Activated T-cell treated with anti-CD3 and anti-CD28 coated beads, Interleukin-2, amount 50 U/mL, for 72 hours (primary cell): ENCODE results near the gene KRT35. TPM values are rescaled to one million over a fixed set of nuclear protein-coding genes. Genes with fewer than 3 reads are reported as not detected.

ENCODE experiments used
- ATAC-seq, 2 donors: fragments of 150-1000 bp; cut with Tn5 transposase; replicated peaks in 1 of 2; 2 replicates each; pipeline ENCODE4 v1.10.0; 2021; ENCODE audit warnings: moderate library complexity in 2 of 2, mild to moderate bottlenecking in 1 of 2
- DNase-seq, 2 donors: peaks; one replicate each; pipeline ENCODE4 v3.0.0; 2021 to 2022; ENCODE audit warnings: mixed read lengths in 1 of 2
- H3K27ac Mint-ChIP-seq: one replicate; pipeline ENCODE4 v1.8.0; 2022; ENCODE audit warnings: mild to moderate bottlenecking, moderate library complexity, mixed read lengths
- H3K27me3 Mint-ChIP-seq: one replicate; pipeline ENCODE4 v1.8.0; 2022; ENCODE audit warnings: low read depth, mixed read lengths
- H3K36me3 Mint-ChIP-seq, 2 donors: one replicate each; pipeline ENCODE4 v1.8.0; 2022; ENCODE audit warnings: mixed read lengths in 2 of 2, mild to moderate bottlenecking in 1 of 2; ENCODE audit not compliant: insufficient read depth in 2 of 2
- H3K4me1 Mint-ChIP-seq: one replicate; pipeline ENCODE4 v1.8.0; 2022; ENCODE audit warnings: low read depth, mixed read lengths
- H3K4me3 Mint-ChIP-seq, 2 donors: one replicate each; pipeline ENCODE4 v1.8.0; 2022; ENCODE audit warnings: mild to moderate bottlenecking in 2 of 2, mixed read lengths in 2 of 2, moderate library complexity in 2 of 2
- H3K9me3 Mint-ChIP-seq, 2 donors: one replicate each; pipeline ENCODE4 v1.8.0; 2022; ENCODE audit warnings: mixed read lengths in 2 of 2
- total RNA-seq, 2 donors: library from RNA; stranded (reverse); gene quantifications; one replicate each; pipeline ENCODE4 v1.2.3, GENCODE V29; 2022

KRT35 gene
- total RNA-seq, 2 donors from 2014 or later = not detected

DNA sequence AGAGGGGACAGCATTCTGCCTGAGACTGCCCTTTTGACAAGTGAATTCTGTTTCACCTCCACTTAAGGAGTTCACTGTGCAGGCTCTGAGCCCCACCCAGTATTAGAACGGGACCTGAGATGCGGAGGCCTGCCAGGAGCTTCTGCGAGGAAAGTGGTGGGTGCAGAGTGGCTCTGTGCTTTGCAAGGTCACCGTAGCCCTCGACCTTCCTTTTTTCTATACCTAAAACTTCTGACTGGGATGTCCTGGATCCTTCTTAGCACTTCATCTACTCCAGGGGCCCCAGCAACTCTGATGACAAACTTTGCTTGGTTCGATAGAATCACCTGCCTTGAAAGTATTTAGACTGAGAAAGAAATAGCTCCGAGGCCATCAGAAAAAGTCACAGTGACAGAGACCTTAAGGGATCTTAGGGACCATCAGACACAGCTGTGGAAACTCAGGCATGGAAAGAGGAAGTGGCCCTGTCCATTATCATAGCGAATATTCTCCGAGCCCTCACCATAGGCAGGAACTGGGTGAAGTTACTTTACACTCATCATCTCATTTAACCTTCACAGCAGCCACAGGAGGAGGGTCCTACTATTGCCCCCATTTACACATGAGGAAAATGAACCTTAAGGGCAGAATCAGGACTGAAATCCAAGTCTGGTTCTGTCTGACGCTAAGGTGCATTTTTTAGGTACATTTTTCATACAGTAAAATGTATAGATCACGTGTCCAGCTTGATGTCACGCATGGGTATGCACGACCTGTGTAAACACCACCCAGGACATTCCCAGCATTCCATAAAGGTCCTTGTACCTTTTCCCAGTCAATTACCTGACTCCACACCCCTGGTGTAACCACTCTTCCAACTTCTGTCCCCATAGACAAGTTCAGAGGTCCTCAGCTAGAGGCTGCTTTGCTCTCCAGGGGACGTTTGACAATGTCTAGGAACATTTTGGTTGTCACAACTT lies 25.1 kb upstream of the KRT35 start:
- H3K4me1 Mint-ChIP-seq = no peaks in the 10 kb centered on the region
- H3K9me3 Mint-ChIP-seq = no peaks in the 10 kb centered on the region
- ATAC-seq = no peak
- H3K36me3 Mint-ChIP-seq = no peaks in the 10 kb centered on the region
- H3K27me3 Mint-ChIP-seq = no peaks in the 10 kb centered on the region
- no peak for DNase-seq
- H3K27ac Mint-ChIP-seq = no peak overlapping the region
- H3K4me3 Mint-ChIP-seq = no peak overlapping the region

DNA sequence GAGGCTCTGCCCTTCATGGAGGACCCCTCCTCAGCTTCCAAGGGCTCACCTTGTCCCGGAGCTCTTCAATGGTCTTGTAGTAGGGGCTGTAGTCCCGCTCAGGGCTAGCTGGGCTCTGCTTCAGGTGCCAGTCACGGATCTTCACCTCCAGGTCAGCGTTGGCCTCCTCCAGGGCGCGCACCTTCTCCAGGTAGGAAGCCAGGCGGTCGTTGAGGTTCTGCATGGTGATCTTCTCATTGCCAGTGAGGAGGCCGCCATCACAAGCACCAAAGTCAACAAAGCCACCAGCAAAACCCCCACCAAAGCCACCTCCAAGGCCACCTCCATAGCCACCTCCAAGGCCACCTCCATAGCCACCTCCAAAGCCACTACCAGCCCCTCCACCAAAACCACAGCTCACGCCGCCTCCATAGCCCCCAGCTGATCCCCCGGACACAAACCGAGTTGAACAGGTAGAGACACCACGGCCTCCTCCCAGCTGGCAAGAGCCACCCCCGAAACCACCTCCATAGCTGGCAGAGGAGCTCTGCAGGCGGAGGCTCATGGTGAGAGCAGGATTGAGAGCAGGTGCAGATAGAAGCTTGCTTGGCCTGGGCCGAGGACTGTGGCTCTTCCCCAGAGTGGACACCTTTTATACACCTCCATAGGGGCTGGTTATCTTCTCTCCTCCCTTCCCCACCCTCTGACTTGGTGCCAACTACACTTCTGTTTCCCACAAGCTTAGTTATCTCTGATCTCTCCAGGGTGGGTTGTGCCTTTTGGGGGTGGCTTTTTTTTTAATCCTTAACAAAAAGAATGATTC lies 24.3 kb upstream of the KRT35 start, which contains the start of gene KRT13:
Gene KRT13 (minus strand): TSS at position 606 of the 802 bp plus-strand sequence. CDS start 62 bp downstream, at position 544.
- Mint-ChIP-seq H3K27ac (no peak within 1 kb of the TSS), H3K27me3 (no peaks in the 10 kb centered on the region), H3K9me3 (no peaks in the 10 kb centered on the region), H3K36me3 (no peaks in the 10 kb centered on the region), H3K4me3 (no peak within 1 kb of the TSS), H3K4me1 (peaks cover under 1% of the 10 kb centered on the region)
- ATAC-seq = no peak
- DNase-seq = no peak

DNA sequence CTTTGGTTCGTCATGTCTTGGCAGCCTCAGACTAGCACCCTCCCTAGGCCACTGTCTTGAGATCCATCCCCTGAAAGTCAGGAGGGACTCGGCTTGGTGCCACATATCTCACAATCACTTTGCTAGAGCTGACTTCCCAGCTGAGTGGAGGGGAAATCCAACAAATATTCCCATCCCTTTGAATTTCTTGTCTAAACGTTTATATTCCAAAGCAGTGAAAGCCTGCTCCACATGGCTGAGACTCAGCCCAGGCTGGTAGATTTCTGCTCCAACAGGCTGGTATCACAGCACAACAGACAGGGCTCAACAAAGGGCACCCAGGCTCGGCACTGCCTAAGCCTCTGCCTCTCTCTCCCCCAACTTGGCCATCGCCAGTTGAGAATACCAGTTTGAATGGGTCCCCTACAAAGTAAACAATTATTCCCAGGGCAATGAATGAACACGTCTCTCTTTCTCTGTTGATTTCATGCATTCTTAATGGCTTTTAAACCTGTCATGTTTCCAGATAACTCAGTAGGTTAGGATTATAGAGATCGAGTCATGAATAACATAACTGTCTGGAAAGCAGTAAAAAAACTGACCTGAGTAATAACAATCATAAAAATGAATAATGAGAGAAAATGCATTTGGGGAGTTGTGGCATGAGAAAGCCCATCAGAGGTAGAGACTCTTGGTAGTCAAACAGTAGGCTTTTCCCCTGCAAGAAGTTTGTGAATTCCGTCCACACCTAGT lies 23.5 kb upstream of the KRT35 start:
- no peaks in the 10 kb centered on the region for H3K27me3 Mint-ChIP-seq
- H3K27ac Mint-ChIP-seq = no peak overlapping the region
- H3K9me3 Mint-ChIP-seq = no peaks in the 10 kb centered on the region
- peaks cover 8% of the 10 kb centered on the region for H3K4me1 Mint-ChIP-seq
- H3K36me3 Mint-ChIP-seq = no peaks in the 10 kb centered on the region
- no peak overlapping the region for H3K4me3 Mint-ChIP-seq
- ATAC-seq = no peak
- DNase-seq = no peak

DNA sequence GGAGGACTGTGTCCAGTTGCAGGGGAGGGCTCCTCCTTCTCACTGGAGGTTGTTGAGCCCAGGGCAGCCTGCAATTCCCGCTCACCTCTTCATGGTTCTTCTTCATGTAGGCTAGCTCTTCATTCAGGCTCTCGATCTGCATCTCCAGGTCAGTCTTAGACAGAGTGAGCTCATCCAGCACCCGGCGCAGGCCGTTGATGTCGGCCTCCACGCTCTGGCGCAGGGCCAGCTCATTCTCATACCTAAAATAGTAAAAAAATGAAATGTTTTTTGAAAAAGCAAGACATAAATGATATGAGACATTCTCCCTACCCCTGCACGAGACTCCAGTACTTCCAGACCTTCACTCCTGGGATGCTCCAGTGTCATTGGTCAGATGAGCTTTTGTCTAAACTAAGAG lies 22.3 kb upstream of the KRT35 start:
- peaks cover 12% of the 10 kb centered on the region for H3K27me3 Mint-ChIP-seq
- DNase-seq = no peak

DNA sequence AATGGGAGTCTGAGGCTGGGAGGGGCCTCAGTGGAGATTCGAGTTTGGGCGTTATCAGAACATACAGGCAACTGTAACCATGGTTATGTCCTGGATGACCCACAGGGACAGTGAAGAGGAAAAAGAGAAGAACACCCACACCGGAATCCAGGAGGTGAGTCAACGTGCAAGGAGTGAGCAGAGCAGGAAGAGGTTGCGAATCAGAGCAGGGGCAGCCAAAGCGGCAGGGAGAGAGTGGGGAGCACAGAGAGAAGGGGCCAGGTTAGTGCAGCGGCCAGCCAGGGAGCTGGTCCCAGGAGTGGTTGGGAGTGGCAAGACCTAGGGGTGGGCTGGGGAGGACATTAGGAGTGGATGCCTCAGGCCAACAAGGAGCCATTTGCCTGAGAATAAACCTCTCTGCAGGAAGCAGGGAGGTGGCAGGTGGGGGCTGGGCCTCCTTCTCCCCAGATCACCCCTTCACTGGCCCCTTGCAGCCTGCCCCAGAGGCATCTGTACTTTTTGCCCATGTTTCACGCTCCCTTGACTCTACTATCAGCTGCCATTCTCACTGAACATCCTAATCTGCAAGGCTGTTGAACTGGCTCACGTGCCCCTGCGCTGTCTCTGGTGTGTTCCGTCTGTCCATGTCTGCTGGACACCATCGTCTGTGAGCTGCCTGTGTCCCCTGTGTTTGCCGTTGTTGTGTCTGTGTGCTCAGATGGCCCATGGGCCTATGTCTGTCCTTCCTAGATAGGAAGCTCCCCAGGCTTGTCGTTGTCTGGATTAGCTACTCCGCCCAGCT lies 19.4 kb upstream of the KRT35 start:
- H3K4me3 Mint-ChIP-seq = no peak overlapping the region
- no peak overlapping the region for H3K27ac Mint-ChIP-seq
- H3K4me1 Mint-ChIP-seq = peaks cover 8% of the 10 kb centered on the region
- H3K36me3 Mint-ChIP-seq = no peaks in the 10 kb centered on the region
- ATAC-seq (no peak), DNase-seq (no peak)
- no peaks in the 10 kb centered on the region for H3K9me3 Mint-ChIP-seq
- peaks cover 13% of the 10 kb centered on the region for H3K27me3 Mint-ChIP-seq

More for the DNA sequence above, 22.3 kb upstream of the KRT35 start:
- no peak for ATAC-seq
- no peaks in the 10 kb centered on the region for H3K36me3 Mint-ChIP-seq
- no peak overlapping the region for H3K27ac Mint-ChIP-seq
- peaks cover 8% of the 10 kb centered on the region for H3K4me1 Mint-ChIP-seq
- H3K9me3 Mint-ChIP-seq = no peaks in the 10 kb centered on the region
- no peak overlapping the region for H3K4me3 Mint-ChIP-seq

DNA sequence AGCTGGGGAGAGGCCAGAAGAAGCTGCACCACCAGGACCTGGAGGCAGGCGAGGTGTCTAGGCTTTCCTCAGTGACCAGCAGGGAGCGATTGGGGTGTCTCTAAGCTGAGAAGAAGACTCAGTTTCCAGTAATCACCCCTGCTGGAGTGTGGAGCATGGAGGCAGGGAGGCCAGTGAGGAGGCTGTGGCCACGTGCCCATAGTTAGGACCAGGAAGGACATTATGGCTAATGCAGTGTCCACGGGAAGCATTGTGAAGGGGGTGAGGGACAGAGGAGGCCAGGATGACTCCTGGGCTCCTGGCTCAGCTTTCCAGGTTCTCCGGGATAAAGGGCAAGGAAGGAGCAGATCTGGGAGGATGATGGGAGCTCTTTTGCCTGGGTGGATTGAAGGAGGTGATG lies 18.8 kb upstream of the KRT35 start:
- Mint-ChIP-seq H3K4me1 (peaks cover 8% of the 10 kb centered on the region), H3K4me3 (no peak overlapping the region), H3K27me3 (peaks cover 13% of the 10 kb centered on the region), H3K27ac (no peak overlapping the region), H3K9me3 (no peaks in the 10 kb centered on the region), H3K36me3 (no peaks in the 10 kb centered on the region)
- no peak for DNase-seq
- ATAC-seq = no peak

DNA sequence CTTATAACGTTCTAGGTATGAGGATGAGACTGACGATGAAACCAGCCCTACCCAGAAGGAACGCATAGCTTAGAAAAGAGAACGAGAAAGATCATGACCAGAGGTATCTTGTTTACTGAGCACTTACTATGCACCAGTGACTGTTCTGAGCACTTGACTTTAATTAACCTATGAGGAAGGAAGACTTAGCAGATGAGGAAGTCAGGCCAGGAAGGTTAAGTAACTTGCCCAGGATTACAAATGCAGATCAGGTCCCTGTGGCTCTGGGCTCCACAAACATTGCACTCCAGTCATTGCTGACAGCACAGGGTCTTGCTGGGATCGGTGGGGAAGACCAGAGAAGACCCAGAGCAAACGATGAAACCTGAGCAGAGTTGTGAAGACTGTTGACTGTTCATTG lies 17.3 kb upstream of the KRT35 start:
- H3K4me3 Mint-ChIP-seq = no peak overlapping the region
- no peaks in the 10 kb centered on the region for H3K9me3 Mint-ChIP-seq
- H3K36me3 Mint-ChIP-seq = no peaks in the 10 kb centered on the region
- H3K27ac Mint-ChIP-seq = no peak overlapping the region
- ATAC-seq (no peak), DNase-seq (no peak)
- H3K4me1 Mint-ChIP-seq = peaks cover 8% of the 10 kb centered on the region
- peaks cover 13% of the 10 kb centered on the region for H3K27me3 Mint-ChIP-seq

DNA sequence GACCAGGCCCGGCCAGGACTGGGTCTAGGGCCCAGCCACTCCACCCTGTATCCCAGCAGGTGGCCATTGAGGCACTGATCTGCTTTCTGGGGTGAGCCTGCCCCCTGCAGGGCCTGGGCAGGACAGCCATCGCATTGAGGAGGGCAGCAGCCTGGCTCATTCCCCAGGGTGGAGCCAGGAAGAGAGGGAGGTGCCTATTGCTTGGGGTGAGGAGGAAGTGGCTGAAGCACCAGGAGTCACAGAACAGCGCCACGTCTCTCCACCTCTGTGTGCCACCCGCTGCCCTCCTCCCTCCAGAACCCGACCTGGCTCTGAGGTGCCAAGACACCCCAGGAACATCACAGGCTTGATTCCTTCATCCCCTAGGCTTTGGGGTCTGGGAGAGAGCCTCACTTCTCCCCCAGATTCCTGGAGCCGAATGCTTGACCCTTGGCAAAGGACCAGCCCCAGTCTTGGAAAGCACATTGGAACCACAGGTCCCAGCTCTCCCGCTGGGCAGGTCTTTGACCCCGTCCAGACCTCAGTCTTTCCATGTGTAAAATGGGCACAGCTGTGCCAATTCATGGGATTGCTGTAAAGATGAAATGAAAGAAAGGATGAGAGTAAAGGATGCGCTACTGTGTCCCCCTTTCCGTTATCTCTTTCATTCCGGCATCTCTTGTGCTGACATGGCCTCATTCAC lies 16.0 kb upstream of the KRT35 start:
- H3K4me3 Mint-ChIP-seq = peak overlapping the region; percentile 6 to 22
- ATAC-seq = peak; percentile 98
- no peaks in the 10 kb centered on the region for H3K36me3 Mint-ChIP-seq
- H3K4me1 Mint-ChIP-seq = peaks cover 8% of the 10 kb centered on the region
- H3K27me3 Mint-ChIP-seq = peaks cover 13% of the 10 kb centered on the region
- H3K27ac Mint-ChIP-seq = no peak overlapping the region
- H3K9me3 Mint-ChIP-seq = no peaks in the 10 kb centered on the region
- peak; percentile 79 to 80 for DNase-seq

DNA sequence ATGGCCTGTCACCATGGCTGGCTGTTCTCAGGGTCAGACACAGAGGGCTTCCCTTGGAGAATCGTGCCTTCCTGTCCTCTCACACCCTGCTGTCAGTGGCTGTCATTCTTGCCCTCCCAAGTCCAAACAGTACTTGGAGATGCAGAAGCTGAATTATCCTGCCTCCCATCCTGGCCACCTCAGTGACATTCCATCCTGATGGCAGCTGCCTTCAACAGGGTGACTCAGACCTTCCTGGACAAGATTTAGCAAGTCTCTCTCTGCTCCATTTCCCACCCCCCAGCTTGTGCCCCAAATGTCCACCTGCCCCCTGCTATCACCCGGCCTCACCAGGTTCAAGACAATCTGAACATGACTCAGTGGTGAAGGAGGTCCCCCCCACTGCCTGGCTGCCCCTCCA lies 13.6 kb upstream of the KRT35 start:
- Mint-ChIP-seq H3K36me3 (no peaks in the 10 kb centered on the region), H3K4me1 (no peaks in the 10 kb centered on the region), H3K9me3 (no peaks in the 10 kb centered on the region), H3K4me3 (no peak overlapping the region), H3K27me3 (peaks cover 13% of the 10 kb centered on the region), H3K27ac (no peak overlapping the region)
- DNase-seq (no peak), ATAC-seq (no peak)

DNA sequence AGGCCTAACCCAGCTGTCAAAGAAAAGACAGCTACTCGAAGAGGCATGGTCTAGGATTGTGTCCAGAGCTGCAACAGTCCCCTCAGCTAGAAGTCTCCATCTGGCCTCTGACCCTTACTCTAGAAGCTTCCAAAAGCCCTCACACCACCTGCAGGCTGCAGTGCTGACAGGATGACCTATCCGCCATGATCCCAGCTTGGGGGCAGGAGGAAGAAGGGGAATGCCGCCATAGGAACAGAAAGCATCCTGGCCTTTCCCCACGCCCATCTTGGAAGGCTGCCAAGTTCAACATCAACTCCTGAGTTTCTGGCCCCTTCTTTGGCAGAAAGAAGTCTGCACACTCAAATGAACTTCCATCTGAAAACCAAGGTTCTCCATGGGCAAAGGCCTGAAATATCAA lies 11.8 kb upstream of the KRT35 start:
- Mint-ChIP-seq H3K4me3 (no peak overlapping the region), H3K27ac (no peak overlapping the region), H3K9me3 (no peaks in the 10 kb centered on the region), H3K4me1 (no peaks in the 10 kb centered on the region), H3K36me3 (no peaks in the 10 kb centered on the region), H3K27me3 (no peaks in the 10 kb centered on the region)
- DNase-seq (no peak), ATAC-seq (no peak)

DNA sequence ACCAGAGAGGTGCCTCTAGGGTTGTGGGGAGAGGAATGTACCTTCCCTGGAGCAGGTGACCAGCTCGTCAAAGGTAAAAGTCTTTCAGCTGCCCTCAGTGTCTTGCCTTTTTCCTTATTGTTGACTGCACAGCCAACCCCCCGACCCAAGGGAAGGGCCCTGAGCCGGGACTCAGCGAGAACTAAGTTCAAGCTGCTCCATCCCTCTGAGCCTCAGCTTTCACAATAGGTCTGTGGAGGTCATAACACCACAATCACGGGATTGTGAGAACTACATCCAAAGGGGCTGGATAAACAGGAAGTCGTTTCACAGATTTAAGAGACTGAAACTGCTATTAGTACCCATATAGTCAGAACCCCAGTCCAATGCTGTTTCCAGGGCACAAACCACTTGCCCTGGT lies 11.4 kb upstream of the KRT35 start:
- no peaks in the 10 kb centered on the region for H3K4me1 Mint-ChIP-seq
- H3K9me3 Mint-ChIP-seq = no peaks in the 10 kb centered on the region
- ATAC-seq = no peak
- no peak for DNase-seq
- no peak overlapping the region for H3K4me3 Mint-ChIP-seq
- no peaks in the 10 kb centered on the region for H3K36me3 Mint-ChIP-seq
- no peaks in the 10 kb centered on the region for H3K27me3 Mint-ChIP-seq
- H3K27ac Mint-ChIP-seq = no peak overlapping the region

DNA sequence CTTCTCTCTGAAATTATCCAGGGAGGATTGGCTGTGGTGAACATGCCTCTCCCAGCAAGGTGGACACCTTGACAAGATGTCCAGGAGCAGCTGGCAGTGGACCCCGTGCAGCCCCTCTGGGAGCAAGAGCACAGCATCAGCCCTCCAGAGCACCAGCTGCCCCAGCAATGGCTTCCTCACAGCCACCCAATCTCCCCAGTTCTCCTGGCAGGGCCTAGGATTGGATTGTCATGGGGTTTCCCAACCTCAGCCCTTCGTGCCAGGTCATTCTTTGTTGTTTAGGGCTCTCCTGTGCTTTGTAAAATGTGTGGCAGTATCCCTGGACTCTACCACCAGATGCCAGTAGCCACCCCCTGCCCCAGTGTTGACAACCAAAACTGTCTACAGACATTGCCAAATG lies 10.5 kb upstream of the KRT35 start:
- no peaks in the 10 kb centered on the region for H3K36me3 Mint-ChIP-seq
- no peak overlapping the region for H3K27ac Mint-ChIP-seq
- no peaks in the 10 kb centered on the region for H3K9me3 Mint-ChIP-seq
- no peak overlapping the region for H3K4me3 Mint-ChIP-seq
- no peaks in the 10 kb centered on the region for H3K27me3 Mint-ChIP-seq
- H3K4me1 Mint-ChIP-seq = no peaks in the 10 kb centered on the region
- DNase-seq (no peak), ATAC-seq (no peak)
